ENCODE measurements around the gene VASH1.

DNA sequence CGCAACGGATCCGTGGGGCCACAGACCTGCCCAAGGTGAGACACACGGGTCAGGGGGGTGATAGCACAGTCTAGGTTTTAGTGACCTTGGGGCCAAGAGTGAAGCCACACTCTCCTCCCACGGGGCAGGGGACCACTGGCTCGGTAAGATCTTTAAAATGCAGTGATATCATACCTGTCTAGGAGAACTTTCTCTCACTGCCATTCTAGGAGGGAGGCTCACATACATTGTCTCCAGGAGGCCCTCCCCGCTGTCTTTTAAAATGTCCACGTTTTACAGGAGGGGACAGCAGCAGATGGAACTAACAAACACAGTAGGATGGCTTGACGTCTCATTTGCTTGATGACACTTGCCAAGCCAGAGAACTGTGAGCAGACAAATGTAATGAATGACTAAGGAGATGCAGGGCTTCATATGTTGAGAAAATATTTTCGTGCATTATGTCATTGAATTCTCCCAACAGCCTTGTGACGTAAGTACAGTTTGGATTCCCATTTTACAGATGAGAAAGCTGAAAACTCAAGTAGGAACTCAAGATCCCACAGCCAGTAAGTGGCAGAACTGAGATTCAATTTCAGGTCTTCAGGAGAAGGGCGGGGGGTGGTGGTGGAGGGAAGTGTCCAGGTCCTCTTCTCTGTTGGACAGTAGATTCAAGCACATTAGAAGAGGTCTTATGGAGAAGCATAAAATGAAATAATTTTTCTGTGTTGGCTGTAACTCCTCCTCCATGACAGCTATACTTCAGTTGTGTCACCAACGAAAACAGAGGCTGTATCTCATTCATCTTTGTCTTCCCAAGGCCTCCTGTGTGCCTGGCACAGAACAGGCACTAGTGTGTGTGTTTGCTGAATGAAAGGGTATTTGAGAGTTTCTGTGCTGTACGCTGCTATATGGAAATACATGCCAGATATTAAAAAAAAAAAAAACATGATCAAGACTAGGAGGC is 2.1 kb downstream of the VASH1 start:
- TF ChIP-seq, protein P1, sequence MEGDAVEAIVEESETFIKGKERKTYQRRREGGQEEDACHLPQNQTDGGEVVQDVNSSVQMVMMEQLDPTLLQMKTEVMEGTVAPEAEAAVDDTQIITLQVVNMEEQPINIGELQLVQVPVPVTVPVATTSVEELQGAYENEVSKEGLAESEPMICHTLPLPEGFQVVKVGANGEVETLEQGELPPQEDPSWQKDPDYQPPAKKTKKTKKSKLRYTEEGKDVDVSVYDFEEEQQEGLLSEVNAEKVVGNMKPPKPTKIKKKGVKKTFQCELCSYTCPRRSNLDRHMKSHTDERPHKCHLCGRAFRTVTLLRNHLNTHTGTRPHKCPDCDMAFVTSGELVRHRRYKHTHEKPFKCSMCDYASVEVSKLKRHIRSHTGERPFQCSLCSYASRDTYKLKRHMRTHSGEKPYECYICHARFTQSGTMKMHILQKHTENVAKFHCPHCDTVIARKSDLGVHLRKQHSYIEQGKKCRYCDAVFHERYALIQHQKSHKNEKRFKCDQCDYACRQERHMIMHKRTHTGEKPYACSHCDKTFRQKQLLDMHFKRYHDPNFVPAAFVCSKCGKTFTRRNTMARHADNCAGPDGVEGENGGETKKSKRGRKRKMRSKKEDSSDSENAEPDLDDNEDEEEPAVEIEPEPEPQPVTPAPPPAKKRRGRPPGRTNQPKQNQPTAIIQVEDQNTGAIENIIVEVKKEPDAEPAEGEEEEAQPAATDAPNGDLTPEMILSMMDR (IDR thresholded peaks at IDR 0.05), result no peak
- TF ChIP-seq EP300 (IDR thresholded peaks at IDR 0.05), result no peak
- TF ChIP-seq POLR2A (IDR thresholded peaks at IDR 0.05), result no peak

Data from sigmoid colon (tissue), 4 donors.